NCI-H1092 (cell line): Measurements from ENCODE around the gene FBN3.
"Not testable (repeated sequence)": the region's sequence is repeated elsewhere in the genome, so short reads cannot be mapped to it uniquely, and the experiment has no call there.

ENCODE experiments used
- DNase-seq: peaks from one replicate; lab custom pipeline; 2025; lab: John Stamatoyannopoulos, UW

FBN3 gene

GRCh38 chr19:8056533-8056932, 92.9 kb downstream of the FBN3 start:
- DNase-seq, result no peak

GRCh38 chr19:8054169-8054568, 95.2 kb downstream of the FBN3 start:
- DNase-seq, result no peak

GRCh38 chr19:8052464-8052859, 96.9 kb downstream of the FBN3 start, which contains the start of gene CCL25:
TSS of gene CCL25 (plus strand) at chr19:8052760. CDS start at chr19:8053050, 290 bp downstream.
- no peak for DNase-seq

GRCh38 chr19:8050274-8051096, 98.9 kb downstream of the FBN3 start:
- DNase-seq, result peak; percentile 76

- DNase-seq, result no peak
Measured at GRCh38 chr19:8046569-8047165, 102.7 kb downstream of the FBN3 start.

GRCh38 chr19:8045872-8046568, 103.4 kb downstream of the FBN3 start:
- no peak for DNase-seq

GRCh38 chr19:8044018-8044417, 105.4 kb downstream of the FBN3 start:
- no peak for DNase-seq

GRCh38 chr19:8042900-8043299, 106.5 kb downstream of the FBN3 start:
- DNase-seq, result no peak

GRCh38 chr19:8041531-8041931, 107.9 kb downstream of the FBN3 start:
- peak; percentile 17 for DNase-seq

GRCh38 chr19:8039231-8039630, 110.2 kb downstream of the FBN3 start:
- DNase-seq, result no peak

GRCh38 chr19:8038815-8039214, 110.6 kb downstream of the FBN3 start:
- no peak for DNase-seq

- peak; percentile 78 for DNase-seq
Measured at GRCh38 chr19:8036434-8037099, 112.8 kb downstream of the FBN3 start.

GRCh38 chr19:8034178-8034525, 115.2 kb downstream of the FBN3 start:
- no peak for DNase-seq

GRCh38 chr19:8033287-8034177, 115.9 kb downstream of the FBN3 start:
- not testable (repeated sequence) for DNase-seq

GRCh38 chr19:8030960-8031359, 118.4 kb downstream of the FBN3 start:
- no peak for DNase-seq

- DNase-seq, result no peak
Measured at GRCh38 chr19:8028951-8029491, 120.4 kb downstream of the FBN3 start.

GRCh38 chr19:8025316-8025715, 124.1 kb downstream of the FBN3 start:
- DNase-seq, result no peak

GRCh38 chr19:8024256-8024655, 125.1 kb downstream of the FBN3 start:
- not testable (repeated sequence) for DNase-seq

GRCh38 chr19:8023371-8023770, 126.0 kb downstream of the FBN3 start:
- no peak for DNase-seq

- DNase-seq, result no peak
Measured at GRCh38 chr19:8022275-8022674, 127.1 kb downstream of the FBN3 start.

GRCh38 chr19:8021374-8021773, 128.0 kb downstream of the FBN3 start:
- DNase-seq, result no peak
